Activated CD4-positive, alpha-beta T cell treated with anti-CD3 and anti-CD28 coated beads, Interleukin-10, Interleukin-2, amounts not matched to agents 100 ng/mL and 50 ng/mL, durations not matched to agents 16 hours and 8 hours (primary cell): ENCODE data around the gene LSS.

Experiments
- DNase-seq: peaks from one replicate; pipeline ENCODE4 v3.0.0-alpha.2; 2020

LSS gene

DNA sequence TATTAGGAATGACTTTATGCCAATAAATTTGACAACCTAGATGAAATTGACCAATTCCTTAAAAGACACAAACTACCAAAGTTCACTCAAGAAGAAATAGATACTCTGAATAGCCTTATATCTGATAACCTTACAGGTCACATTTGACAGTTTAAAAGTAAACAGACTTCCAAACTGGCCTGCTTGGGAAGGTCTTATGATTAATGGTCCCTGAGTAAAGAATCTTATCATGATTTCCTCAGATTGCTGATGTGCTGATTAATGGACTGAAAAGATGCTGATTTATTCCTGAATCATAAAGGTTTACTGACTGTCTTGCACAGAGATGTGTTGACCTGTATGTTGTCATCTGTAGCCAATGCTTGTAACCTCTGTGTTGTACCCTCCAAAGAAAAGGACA is 63.5 kb downstream of the LSS start:
- no peak for DNase-seq

DNA sequence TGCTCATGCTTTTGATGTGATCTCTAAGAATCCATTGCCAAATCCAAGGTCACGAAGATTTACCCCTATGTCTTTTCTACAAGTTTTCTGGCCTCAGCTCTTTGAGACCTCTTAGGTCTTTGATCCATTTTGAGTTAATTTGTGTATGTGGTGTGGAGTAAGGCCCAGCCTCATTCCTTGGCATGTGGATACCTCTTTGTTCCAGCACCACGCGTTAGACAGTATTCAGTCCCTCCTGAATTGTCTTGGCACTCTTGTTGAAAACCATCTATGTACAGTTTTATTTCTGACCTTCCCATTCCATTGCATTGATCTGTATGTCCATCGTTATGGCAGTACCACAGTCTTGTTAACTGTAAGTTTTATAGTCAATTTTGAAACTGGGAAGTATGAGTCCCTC is 65.2 kb downstream of the LSS start:
- DNase-seq, result no peak

DNA sequence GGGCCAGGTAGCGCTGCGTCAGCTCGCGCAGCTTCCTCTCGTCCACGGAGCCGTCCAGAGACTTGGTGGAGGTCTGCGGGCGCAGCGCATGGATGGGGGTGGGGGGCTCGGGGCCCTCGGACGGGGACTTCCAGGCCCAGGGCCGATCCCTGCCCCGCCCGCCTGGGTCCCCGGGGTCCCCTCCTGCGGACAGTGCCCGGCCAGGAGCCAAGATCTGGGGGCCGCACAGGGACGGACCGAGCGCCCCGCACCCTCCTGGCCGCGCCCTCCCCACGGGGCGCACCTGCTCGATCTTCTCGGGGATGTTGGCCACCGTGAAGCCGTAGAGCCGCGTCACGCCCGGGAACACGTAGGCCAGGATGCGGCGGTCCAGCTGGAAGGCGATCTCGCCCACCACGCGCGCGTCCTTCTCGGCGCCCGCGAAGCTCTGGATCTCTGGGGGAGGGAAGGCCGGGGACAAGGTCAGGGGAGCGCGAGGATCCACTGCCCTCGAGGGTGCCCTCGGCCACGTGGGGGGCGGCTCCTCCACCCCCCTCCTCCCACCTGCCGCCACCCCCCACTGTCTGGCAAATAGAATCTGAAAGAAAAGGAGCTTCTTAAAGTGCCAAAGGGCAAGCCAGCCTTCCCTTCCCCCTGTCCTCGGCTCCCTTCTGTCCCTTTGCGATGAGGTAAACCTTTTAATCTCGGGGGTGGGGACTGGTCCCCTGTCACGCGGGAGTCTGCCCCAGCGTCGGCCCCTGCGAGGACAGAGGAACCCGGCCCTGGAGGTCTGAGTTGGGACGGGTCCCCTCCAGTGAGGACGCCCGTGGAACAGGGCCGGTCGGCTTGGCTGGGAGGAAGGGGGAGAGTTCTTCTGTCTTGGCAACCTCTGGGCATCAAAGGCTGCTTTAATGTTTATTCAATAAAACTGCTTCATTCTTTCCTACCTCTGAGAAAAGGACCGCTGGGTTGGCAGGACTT is 66.7 kb downstream of the LSS start:
- DNase-seq, result no peak

- no peak for DNase-seq
Measured at GRCh38 chr21:46160907-46161632, 67.5 kb downstream of the LSS start.

DNA sequence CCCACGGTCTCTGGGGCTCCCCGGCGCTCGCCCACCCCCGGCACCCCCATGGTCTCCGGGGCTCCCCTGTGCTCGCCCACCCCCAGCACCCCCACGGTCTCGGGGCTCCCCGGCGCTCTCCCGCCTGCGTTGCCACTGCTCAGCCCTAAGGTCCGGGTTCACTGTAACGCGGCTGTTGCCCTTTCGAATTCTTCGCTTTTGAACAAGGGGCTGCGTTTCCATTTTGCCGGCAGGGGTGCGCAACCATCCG is 68.0 kb downstream of the LSS start:
- DNase-seq, result no peak

GRCh38 chr21:46159841-46160656 is 68.5 kb downstream of the LSS start:
- no peak for DNase-seq

- no peak for DNase-seq
Measured at GRCh38 chr21:46159390-46159789, 69.2 kb downstream of the LSS start.

GRCh38 chr21:46158666-46159300 is 69.8 kb downstream of the LSS start:
- DNase-seq, result no peak

- DNase-seq, result no peak
Measured at GRCh38 chr21:46157987-46158451, 70.6 kb downstream of the LSS start.

GRCh38 chr21:46157396-46157986 is 71.1 kb downstream of the LSS start:
- DNase-seq, result no peak

- DNase-seq, result no peak
Measured at GRCh38 chr21:46156678-46157077, 71.9 kb downstream of the LSS start.

- DNase-seq, result no peak
Measured at GRCh38 chr21:46156378-46156645, 72.3 kb downstream of the LSS start.

DNA sequence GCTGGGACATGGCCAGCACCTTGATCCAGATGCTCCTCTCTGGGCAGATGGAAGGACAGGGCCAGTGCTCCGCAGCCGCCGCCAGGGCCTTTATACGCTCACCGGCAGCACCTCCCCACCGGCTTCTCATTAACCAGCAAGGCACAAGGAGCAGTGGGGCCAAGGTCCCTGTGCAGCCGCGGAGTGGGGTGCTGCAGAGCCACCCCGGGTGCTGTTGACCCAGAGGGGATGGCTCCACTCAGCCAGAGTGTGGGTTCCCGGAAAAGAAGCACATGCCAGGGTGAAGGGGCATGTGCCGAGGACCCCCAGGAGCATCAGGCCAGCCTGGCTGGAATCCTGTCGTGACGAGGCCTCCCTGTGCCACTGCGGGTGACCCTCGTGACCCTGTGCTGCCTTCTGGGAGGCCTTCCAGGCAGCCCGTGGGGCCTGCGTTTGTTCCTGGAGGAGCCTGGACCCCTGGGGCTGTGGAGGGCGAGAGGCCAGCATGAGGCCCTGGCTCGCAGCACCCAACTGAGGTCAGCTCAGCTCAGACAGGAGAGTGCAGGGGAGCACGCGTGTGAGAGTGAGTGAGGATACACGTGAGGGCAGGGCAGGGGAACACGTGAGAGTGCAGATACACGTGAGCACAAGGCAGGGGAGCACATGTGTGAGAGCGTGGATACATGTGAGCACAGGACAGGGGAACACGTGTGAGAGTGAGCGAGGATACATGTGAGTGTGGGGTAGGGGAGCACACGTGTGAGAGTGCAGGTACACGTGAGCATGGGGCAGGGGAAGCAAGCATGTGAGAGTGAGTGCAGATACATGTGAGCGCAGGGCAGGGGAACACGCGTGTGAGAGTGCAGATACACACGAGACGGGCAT is 72.8 kb downstream of the LSS start, which contains the start of gene FTCD:
FTCD (minus strand) TSS at position 66 of the 864 bp plus-strand sequence; CDS start at position 10, 56 bp downstream.
- no peak for DNase-seq

GRCh38 chr21:46154955-46155513 is 73.5 kb downstream of the LSS start:
- DNase-seq, result no peak

DNA sequence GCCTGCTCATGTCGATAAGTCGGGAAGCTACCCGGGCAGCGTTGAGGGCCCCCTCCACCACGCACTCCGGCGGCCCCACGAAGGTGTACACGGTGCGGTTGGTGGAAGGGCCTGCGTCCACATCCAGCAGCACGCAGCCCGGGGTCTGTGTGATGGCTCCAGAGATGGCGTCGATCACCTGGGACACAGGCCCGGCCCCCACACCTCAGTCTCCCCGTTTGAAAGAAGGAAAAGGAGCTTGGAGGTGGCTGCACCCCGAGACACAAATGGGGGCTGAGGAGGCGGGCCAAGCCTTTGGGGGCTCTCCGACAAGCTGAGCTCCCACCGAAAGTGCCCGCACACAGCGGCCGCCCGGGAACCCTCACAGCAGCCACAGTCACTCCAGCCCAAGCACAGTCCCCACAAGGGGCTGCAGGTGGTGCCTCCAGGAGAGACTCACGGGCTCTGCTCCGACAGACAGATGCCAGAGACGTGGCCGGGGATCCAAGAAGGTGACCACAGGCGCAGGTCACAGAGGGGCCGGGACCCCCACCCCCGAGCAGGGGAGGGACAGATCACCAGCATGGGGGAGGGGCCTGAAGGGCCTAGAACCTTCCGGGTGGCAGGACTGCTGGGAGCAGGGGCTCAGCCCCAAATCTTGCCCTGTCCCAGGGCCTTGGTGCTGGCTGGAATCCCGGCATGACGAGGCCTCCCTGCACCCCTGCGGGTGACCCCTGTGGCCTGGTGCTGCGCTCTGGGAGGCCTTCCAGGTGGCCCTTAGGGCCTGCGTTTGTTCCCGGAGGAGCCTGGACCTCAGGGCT is 74.2 kb downstream of the LSS start:
- no peak for DNase-seq

DNA sequence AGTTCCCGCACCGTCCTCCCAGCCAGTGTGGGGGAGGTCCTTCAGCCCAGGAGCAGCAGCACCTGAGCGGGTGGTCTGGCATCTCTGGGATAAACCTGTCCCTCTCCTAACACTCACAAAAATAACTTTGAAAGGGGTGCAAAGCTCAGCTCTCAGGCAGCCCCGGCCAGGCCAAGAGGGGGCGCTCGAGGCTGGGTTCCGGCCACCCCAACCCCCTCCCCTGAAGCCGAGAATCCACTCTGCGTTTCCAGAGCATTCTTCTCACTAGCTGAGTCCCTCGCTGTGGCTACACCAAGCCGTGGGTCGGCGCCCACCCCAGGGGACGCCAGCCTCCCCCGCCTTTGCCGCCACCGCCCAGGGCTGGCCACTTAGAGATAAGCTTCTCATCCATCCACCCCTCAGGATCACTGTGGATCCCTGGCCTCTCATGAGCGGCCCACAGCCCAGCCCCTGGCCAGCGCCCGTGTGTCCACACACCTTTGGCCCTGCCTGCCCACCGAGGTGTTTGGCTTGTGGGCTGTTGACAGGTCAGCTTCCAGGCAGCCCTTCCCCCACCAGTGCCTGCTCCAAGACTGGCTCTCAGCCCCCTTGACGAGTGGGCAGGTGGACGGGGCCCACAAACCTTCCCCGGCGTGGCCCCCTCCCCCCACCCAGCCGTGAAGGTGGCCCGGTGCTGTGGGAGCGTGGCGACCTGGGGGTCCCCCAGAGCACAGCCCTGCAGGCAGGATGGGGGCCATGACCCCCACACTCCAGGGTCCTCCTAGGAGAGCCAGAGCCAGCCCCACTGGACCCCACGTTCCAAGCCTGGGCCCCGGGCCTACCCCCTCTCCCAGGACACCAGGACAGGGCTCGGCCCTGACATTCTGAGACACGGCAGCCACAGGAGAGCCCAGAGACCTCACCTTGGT is 75.1 kb downstream of the LSS start:
- DNase-seq, result peak; percentile 45

DNA sequence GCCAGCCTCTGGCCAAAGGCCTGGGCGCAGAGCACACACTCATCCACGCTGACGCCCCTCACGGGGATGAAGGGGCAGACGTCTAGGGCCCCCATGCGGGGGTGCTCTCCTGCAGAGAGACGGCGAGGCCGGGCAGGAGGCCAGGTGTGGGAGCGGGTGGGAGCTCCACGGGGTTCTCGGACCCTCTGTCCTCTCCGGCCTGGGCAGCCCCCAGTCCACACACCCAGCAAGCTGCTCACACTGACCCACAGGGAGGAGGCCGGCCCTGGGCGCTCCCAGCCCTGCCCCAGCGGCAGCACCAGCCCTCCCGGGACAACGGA is 75.7 kb downstream of the LSS start:
- DNase-seq, result no peak

DNA sequence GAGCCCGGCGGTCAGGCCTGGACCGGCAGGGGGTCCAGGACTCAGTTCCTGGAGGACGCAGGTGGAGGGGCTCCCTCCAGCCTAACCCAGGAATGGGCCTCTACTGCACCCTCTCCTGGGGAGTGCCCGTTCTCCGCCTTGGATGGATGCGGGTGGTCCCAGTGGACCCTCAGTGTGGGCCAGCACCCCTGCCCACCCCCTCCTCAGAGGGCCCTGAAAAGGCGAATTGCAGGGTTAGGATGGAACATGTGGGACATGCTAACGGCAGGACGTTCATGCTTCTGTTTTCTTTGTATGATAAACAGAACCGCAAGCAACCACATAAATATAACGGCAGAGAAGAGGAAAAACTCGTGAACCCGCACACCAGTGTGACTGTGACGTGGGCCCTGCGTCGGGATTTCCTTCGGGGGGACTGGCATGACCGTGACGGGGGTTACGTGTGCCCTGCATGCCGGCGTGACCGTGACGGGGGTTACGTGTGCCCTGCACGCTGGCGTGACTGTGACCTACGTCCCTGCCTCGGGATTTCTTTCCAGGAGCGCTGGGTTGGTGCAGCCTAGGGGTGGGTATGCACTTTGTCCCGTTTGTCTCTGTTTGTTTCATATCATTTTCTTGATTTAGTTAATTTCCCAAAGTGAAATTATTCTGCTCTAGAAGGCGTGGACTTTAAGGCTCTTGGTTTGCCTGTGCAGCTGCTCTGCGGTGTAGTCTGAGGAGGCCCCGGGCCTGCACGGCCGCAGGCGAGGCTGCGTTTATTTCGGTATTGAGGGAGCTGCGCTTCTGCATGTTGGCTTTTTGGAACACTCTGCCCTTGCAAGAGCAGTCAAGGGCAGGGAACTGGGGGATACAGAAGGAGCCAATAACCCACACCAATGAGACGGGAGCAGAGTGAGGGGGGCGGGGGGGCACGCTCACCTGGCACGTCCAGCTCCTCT is 76.3 kb downstream of the LSS start:
- DNase-seq, result no peak
